Measurements from ENCODE around the gene SOX8. TPM values are rescaled to one million over a fixed set of nuclear protein-coding genes. Genes with fewer than 3 reads are reported as not detected.

Gene SOX8
- total RNA-seq, 1 experiment from 2014 or later, result 1.2 TPM

- ChIA-PET CTCF (no interaction called here), POLR2A (no interaction called here)
- intact Hi-C loops (cut with micrococcal nuclease; ENCODE audit: unreplicated experiment), result no loop called here
- Mint-ChIP-seq H3K4me3 (ENCODE audit: unreplicated experiment) (no peak overlapping the region), H3K9me3 (ENCODE audit: unreplicated experiment) (no peaks in the 10 kb centered on the region), H3K27me3 (ENCODE audit: insufficient read depth, unreplicated experiment) (no peaks in the 10 kb centered on the region), H3K27ac (ENCODE audit: unreplicated experiment) (no peak overlapping the region), H3K36me3 (ENCODE audit: insufficient read depth, unreplicated experiment) (no peaks in the 10 kb centered on the region), H3K4me1 (ENCODE audit: low read depth, unreplicated experiment) (no peaks in the 10 kb centered on the region)
- no peak for TF ChIP-seq CTCF (IDR thresholded peaks at IDR 0.05; ENCODE audit: insufficient read depth in 1 of 2, low read depth in 1 of 2, low read length in 1 of 2, severe bottlenecking in 1 of 2, unreplicated experiment in 1 of 2)
- Histone ChIP-seq H3K4me3 (ENCODE audit: low read depth, low read length) (no peak overlapping the region), H3K4me1 (no peaks in the 10 kb centered on the region), H3K27me3 (replicated peaks; ENCODE audit: control insufficient read depth, insufficient read depth, low read length) (no peaks in the 10 kb centered on the region), H3K9me3 (no peaks in the 10 kb centered on the region), H3K36me3 (ENCODE audit: control insufficient read depth, insufficient read depth, low read length) (no peaks in the 10 kb centered on the region)
- BruUV-seq (replicated peaks), result no TSS peak
- no peak for DNase-seq
These were observed 9.1 kb downstream of the SOX8 start for GRCh38 chr16:990516-991291.

GRCh38 chr16:991345-991744 is 9.8 kb downstream of the SOX8 start:
- no peaks in the 10 kb centered on the region for H3K27me3 Mint-ChIP-seq (ENCODE audit: insufficient read depth, unreplicated experiment)
- ChIA-PET POLR2A (no interaction called here), CTCF (no interaction called here)
- Histone ChIP-seq H3K4me1 (no peaks in the 10 kb centered on the region), H3K9me3 (no peaks in the 10 kb centered on the region), H3K36me3 (ENCODE audit: control insufficient read depth, insufficient read depth, low read length) (no peaks in the 10 kb centered on the region), H3K4me3 (ENCODE audit: low read depth, low read length) (no peak overlapping the region), H3K27me3 (replicated peaks; ENCODE audit: control insufficient read depth, insufficient read depth, low read length) (no peaks in the 10 kb centered on the region)
- no peaks in the 10 kb centered on the region for H3K36me3 Mint-ChIP-seq (ENCODE audit: insufficient read depth, unreplicated experiment)
- BruUV-seq (replicated peaks), result no TSS peak
- no peaks in the 10 kb centered on the region for H3K9me3 Mint-ChIP-seq (ENCODE audit: unreplicated experiment)
- no peak for TF ChIP-seq CTCF (IDR thresholded peaks at IDR 0.05; ENCODE audit: insufficient read depth in 1 of 2, low read depth in 1 of 2, low read length in 1 of 2, severe bottlenecking in 1 of 2, unreplicated experiment in 1 of 2)
- H3K27ac Mint-ChIP-seq (ENCODE audit: unreplicated experiment), result no peak overlapping the region
- DNase-seq, result no peak
- no peaks in the 10 kb centered on the region for H3K4me1 Mint-ChIP-seq (ENCODE audit: low read depth, unreplicated experiment)
- no peak overlapping the region for H3K4me3 Mint-ChIP-seq (ENCODE audit: unreplicated experiment)
- intact Hi-C loops (cut with micrococcal nuclease; ENCODE audit: unreplicated experiment), result no loop called here

GRCh38 chr16:991773-992172 is 10.2 kb downstream of the SOX8 start:
- no TSS peak for BruUV-seq (replicated peaks)
- Histone ChIP-seq H3K36me3 (ENCODE audit: control insufficient read depth, insufficient read depth, low read length) (no peaks in the 10 kb centered on the region), H3K27me3 (replicated peaks; ENCODE audit: control insufficient read depth, insufficient read depth, low read length) (no peaks in the 10 kb centered on the region), H3K4me1 (no peaks in the 10 kb centered on the region), H3K9me3 (no peaks in the 10 kb centered on the region), H3K4me3 (ENCODE audit: low read depth, low read length) (no peak overlapping the region)
- ChIA-PET CTCF (no interaction called here), POLR2A (no interaction called here)
- Mint-ChIP-seq H3K9me3 (ENCODE audit: unreplicated experiment) (no peaks in the 10 kb centered on the region), H3K36me3 (ENCODE audit: insufficient read depth, unreplicated experiment) (no peaks in the 10 kb centered on the region), H3K27me3 (ENCODE audit: insufficient read depth, unreplicated experiment) (no peaks in the 10 kb centered on the region), H3K27ac (ENCODE audit: unreplicated experiment) (no peak overlapping the region), H3K4me1 (ENCODE audit: low read depth, unreplicated experiment) (no peaks in the 10 kb centered on the region), H3K4me3 (ENCODE audit: unreplicated experiment) (no peak overlapping the region)
- intact Hi-C loops (cut with micrococcal nuclease; ENCODE audit: unreplicated experiment), result no loop called here
- no peak for TF ChIP-seq CTCF (IDR thresholded peaks at IDR 0.05; ENCODE audit: insufficient read depth in 1 of 2, low read depth in 1 of 2, low read length in 1 of 2, severe bottlenecking in 1 of 2, unreplicated experiment in 1 of 2)
- no peak for DNase-seq

Data from Caco-2 (cell line).